IMR-90 (cell line): ENCODE measurements around the gene LARP4B.

ENCODE experiments used
- CEBPB ChIP-seq: IDR thresholded peaks from 2 replicates; pipeline ENCODE4 v1.6.1; 2012; ENCODE audit warnings: low read depth, low read length, improper control_type of control experiment
- CTCF ChIP-seq: conservative IDR thresholded peaks from 2 replicates; pipeline ENCODE4 v1.5.1; 2012; ENCODE audit warnings: mild to moderate bottlenecking, low read depth, low read length, improper control_type of control experiment
- FOS ChIP-seq: fragments of 150-350 bp; IDR thresholded peaks from 2 replicates; pipeline ENCODE4 v1.6.1; 2016; ENCODE audit warnings: low read depth, low read length
- MXI1 ChIP-seq: IDR thresholded peaks from 2 replicates; pipeline ENCODE4 v1.6.1; 2012; ENCODE audit warnings: low read depth, mild to moderate bottlenecking, low read length, moderate library complexity, borderline replicate concordance
- POLR2A ChIP-seq: IDR thresholded peaks from 2 replicates; pipeline ENCODE4 v1.6.1; 2012; ENCODE audit warnings: mild to moderate bottlenecking, low read depth, low read length
- RCOR1 ChIP-seq: IDR thresholded peaks from 2 replicates; pipeline ENCODE4 v1.6.1; 2012; ENCODE audit warnings: mild to moderate bottlenecking, low read length, improper control_type of control experiment; ENCODE audit not compliant: insufficient replicate concordance
- SMC3 ChIP-seq: fragments of 150-350 bp; IDR thresholded peaks from 2 replicates; pipeline ENCODE4 v1.6.1; 2016; ENCODE audit warnings: low read depth, mild to moderate bottlenecking, antibody characterized with exemption, low read length, moderate library complexity

- no peak for TF ChIP-seq CTCF
- TF ChIP-seq MXI1 = no peak
- TF ChIP-seq FOS = no peak
- TF ChIP-seq POLR2A = no peak
- TF ChIP-seq RCOR1 = no peak
- no peak for TF ChIP-seq CEBPB
- TF ChIP-seq SMC3 = no peak
Observed at GRCh38 chr10:759898-760477, 171.5 kb downstream of the LARP4B start.
